HG03575 (cell line): ENCODE measurements around the gene HSPA12A.
"Not testable (repeated sequence)": the region's sequence is repeated elsewhere in the genome, so short reads cannot be mapped to it uniquely, and the experiment has no call there.

Source experiments
- ATAC-seq: cut with Tn5 transposase; IDR thresholded peaks from one replicate; pipeline ENCODE4 v1.9.1; 2021; ENCODE audit not compliant: unreplicated experiment, insufficient number of reproducible peaks, low FRiP score; ENCODE audit errors: extremely low read depth

HSPA12A gene

DNA sequence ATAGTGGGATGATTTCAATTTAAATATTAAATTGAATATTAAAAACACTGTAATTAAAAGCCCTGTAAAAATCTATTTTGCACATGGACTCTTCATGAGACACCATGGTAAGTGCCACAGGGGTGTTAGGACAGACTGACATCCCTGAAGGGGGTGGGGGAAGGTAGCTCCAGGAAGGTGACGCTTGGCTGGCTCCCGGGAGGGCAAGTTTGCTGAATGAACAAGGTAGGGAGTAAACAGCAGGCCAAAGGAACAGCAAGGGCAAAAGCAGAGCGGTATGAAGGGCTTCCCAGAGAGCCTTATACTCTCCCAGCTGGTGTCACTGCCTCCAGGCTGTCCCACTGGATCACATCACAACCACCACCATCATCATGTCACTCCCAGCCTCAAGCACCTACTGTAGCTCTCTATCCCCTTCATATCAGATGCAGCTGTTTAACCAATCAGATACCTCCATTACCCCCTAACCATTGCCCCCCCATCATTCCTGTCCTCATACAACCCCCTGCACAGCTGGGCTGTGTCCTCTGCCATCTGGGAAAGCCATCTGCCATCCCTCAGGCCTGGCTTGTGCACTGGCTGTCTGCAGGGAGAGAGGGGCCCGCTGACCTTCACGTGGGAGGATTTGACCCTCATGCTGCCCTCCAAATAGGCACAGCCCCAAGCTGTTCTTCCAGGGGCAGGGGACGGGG is 19.5 kb downstream of the HSPA12A start:
- ATAC-seq, result no peak

DNA sequence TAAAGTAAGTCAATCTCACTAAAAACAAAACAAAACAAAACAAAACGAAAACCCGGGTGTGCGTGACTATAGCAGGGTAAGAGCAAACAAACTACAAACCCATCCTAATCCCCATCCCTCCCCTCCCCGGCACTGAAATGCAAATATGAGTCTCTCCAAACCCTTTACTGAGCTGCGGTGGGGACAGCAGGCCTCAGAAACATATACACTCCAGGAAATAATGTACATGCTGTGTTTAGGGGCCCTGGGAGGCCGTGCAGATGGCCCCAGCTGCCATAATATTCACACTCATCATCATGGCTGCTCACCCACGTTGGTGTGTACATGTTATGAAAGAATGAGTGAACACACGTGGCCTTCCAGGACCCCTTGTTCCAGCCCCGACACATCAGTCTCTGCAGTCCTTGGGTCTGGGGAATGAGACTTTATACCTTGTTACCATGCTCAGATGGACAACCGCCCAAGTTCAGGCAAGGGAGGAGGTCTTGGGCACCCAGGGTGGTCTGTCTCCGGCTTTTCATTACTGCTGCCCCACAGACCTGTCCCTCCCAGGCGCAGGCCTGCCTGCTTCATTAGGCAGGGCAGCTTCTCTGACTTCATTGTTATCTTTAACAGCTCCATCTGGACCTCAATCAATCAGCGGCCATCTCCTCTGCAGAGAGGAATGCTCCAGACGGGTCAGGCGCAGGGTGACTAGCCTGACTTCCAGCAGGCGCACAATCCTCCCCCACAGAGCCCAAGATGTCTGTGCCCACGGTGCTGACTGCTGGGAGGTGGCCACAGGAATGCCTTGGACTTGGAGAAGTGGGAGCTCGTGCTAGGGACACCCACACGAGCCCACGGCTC is 20.6 kb downstream of the HSPA12A start:
- no peak for ATAC-seq

DNA sequence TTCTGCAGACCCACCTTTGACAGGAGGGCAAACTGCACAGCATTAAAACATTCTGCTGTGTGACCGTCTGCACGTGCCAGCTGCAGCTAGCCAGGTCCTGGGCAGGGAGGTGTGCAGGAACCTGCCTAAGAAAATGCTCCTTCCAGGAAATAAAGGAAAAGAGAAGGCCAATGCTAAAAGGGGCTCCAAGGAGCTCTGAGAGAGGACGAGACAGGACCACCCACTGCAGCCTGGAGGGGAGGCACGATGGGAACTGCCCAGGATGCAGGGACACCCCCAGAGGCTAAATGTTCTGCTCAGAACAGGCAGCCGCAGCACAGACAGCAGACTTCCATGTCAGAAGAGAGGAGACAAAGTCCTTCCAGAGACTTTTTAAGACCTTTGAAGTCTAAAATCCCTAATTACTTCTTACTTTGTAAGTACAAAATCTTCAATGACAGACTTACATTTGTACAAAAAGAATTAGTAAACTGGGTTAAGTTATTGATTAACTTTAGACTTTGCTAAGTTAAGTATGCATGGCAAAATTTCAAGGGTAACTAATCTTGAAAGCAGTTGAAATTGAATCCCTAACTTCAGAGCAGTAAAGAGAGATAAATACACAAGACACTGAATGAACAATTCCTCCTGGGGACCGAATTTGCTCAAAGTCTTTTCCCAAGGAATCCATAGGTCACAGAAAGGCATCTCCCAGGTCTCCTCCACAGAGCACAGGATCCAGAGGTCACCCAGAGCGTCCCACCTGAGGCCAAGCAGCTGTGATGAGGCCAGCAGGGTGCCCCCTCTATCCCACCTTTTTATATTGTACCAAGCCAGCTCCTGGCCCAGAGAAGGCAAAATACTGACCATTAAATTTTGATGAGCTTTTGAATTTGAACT is 21.5 kb downstream of the HSPA12A start:
- no peak for ATAC-seq

DNA sequence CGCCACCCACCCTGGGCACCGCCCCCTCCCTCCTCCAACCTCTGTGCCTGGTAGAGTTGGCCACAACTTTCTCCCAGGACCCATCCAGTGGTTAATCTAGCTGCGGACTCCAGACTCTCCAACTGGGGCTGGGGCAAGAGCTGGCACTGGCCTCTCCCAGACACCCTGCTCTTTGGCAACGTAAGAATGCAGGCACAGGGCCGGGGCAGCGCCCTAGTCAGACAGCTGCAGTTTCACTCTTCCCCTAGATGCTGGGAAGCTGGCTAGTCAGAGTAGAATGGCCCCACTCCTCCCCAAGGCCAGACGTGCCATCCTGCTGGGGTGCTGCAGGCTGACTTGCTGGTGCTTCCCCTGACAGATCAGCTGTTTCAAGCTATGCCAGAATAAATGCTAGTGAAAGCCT is 22.1 kb downstream of the HSPA12A start:
- ATAC-seq, result no peak

DNA sequence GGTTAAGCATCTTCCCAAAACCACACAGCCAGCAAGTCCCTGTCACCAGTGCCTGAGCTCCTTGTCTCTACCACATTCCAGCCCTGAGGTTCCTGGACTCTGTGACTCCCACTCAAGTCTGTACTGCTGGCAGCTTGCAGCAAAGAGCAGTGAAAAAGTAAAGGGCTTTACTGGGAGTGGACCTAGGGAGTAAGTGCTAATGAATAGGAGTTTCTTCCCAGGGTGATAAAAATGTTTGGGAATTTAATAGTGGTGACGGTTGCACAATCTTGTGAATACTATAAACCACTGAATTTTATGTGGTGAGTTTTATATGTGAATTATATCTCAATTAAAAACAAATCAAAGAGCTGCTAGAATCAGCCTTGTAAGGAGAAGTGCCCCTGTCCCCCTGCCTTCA is 22.6 kb downstream of the HSPA12A start:
- ATAC-seq, result no peak

DNA sequence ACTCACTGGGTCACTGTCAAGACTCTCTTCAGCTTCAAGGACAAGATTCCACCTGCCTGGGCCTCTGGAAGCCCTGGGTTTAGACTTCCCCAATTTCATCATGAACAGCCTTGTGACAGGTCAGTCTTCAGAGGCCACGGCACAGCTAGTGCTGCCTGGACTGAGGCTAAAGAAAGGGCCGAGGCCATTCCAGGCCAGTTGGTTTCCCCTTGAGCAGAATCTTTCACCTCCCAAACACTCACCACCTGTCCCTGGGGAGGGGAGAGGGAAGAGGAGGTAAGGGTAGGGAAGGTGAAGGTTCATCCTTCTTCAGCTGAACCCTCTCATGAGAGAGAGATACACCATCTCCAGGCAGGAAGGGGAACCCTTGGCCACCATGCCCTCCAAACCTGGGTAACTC is 24.3 kb downstream of the HSPA12A start:
- ATAC-seq, result no peak

DNA sequence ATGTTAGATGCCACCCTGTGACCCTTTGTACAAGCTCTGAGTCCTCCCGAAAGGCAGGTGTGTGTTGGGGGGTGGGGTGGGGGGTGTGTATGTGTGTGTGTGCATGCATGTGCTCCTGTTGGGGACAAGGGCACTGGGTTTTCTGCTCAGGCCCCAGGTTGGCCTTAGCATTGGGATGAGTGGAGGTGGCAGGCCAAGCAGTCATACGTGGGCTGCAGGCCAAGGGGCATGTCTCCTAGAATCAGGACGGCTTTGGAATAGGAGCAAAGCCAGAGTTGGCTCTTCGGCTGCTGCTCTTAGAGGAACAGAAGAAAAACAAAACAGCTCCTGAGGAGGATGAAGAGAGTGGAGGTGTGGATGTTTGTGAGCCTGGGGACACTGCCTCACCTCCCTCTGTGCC is 26.0 kb downstream of the HSPA12A start:
- ATAC-seq, result no peak

DNA sequence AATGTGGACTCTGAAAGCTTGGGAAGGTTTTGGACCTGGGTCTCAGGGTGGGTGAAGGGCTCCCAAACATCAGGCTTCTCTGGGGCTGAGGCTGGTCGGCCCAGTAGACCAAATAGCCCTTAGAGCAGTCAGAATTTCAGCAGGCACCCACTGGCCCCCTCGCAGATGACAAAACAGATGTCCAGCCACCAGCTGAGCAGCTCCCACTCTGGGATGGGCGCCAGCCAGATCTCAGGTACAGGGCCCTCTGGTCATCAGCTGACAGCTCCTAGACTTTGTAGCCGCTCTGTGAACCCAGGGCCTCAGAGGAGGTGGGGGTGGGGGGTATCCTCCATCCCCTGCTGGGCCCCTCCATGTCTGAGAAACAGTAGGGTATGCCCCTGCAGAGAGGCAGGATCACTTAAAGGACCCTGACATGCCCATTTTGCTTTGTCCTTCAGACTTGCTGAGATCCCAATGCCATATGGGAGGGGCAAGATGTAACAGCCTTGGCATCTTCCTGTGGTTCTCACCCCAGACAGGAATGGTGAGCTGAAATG is 26.5 kb downstream of the HSPA12A start:
- no peak for ATAC-seq

DNA sequence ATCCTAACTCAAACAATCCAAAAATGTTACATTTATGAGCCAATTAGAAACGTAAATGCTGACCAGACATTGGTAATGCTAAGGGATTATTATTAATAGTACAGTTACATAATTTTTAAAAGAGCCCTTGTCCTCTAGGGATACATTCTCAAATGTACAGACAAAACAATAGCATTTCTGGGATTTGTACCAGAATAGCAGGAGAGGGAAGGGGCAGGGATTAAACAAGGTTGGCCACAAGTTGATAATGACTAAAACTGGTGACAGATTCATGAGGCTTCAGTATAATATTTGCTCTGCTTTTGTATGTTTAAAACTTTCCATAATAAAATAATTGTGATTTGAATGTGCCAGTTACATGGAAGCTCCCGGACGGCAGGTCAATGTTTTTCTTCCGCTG is 27.0 kb downstream of the HSPA12A start:
- no peak for ATAC-seq

DNA sequence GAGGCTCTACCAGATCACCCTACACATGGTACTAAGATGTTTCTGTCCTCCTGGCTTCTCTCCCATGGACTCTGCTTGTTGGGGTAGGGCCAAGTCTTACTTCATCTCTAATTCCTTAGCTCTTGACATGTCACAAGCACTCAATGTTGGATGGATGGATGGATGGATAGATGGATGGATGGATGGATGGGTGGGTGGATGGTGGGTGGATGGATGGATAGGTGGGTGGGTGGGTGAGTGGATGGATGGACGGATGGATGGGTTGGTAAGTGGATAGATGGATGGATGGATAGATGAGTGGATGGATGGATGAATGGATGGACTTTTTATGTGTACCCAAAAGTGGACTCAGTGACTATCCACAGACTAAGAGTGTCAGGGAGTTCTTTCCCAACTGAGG is 28.5 kb downstream of the HSPA12A start:
- no peak for ATAC-seq

DNA sequence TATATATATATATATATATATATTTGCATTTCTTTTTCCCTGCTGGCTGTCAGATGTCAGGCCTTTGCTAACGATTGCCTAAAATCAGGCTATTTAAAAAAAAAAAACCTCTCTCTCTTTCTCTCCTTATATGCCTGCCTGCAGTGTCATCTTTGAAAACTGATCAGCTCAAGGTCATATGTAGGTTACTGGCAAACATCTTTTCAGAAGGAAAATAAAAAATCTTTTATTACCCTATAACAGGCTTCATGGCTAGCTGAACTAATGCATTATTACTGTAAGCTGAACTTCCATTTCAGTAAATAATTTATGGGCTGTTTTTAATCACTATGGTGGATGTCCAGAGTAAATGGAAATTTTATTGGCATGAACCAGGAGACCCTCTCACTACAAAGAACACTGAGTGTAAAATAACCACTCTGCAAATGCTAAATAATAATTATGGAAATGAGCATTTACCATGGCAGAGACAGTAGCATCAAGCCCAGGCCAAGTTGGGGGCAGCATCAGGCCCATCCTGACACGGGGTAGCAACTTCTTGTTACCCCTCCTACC is 29.3 kb downstream of the HSPA12A start:
- no peak for ATAC-seq

DNA sequence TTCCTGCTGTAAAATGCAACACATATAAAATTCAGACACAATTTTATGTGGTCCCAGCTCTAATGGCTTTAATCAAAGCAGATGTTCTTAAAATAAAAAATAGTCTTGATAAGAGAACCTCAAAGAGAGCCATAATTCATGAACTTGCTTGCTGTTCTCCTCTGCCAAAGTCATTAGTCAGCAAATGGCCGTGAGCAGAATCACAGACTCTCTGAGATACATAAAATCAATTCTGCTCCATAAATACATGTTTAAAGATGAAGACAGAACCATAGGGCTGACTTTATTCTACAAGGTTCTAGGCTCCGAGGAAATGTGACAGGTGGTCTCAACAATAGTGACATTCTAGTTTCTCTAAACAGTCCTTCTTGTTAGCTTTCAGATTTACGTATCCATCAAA is 29.8 kb downstream of the HSPA12A start:
- no peak for ATAC-seq

DNA sequence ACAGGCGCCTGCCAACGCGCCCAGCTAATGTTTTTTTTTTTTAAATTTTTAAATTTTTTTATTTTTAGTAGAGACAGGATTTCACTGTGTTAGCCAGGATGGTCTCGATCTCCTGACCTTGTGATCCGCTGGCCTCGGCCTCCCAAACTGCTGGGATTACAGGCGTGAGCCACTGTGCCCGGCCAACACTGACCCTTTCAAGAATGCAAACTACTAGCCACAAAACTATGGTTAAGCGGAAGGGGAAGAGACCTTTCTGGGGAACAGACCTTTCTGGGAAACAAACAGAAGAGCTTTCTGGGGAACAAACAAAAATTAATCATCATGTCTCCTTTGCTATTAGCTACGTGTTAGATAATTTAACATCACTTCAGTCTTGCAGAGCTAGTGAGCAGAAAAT is 30.6 kb downstream of the HSPA12A start:
- not testable (repeated sequence) for ATAC-seq

DNA sequence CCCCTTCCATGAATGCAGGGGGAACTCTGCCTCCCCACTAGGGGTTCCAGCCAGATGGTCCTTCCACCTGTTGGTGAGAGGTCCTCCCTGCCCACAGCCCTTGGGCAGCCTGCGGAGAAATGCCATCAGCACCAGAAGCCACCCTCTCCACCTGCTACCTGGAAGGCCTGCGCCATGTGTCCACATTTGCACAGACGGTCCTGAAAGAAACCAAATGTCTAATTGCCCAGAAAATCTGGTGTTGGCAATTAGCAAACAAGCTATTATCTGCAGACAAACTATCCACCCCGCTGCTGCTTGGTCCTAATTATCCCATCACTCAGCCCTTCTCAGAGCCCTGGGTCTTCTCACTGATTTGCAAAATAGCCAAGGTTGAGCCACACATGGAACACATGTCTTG is 32.3 kb downstream of the HSPA12A start:
- ATAC-seq, result no peak

DNA sequence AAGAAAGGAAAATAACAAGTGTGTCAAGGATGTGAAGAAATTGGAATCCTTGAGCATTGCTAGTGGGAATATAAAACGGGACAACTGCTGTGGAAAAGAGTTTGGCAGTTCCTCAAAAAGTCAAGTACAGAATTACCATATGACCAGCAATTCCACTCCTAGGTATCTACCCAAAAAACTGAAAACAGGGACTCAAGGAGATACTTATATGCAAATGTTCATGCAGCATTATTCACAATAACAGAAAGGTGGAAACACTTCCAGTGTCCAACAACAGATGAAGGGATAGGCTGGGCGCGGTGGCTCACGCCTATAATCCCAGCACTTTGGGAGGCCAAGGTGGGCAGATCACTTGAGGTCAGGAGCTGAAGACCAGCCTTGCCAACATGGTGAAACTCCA is 33.5 kb downstream of the HSPA12A start:
- ATAC-seq, result no peak

DNA sequence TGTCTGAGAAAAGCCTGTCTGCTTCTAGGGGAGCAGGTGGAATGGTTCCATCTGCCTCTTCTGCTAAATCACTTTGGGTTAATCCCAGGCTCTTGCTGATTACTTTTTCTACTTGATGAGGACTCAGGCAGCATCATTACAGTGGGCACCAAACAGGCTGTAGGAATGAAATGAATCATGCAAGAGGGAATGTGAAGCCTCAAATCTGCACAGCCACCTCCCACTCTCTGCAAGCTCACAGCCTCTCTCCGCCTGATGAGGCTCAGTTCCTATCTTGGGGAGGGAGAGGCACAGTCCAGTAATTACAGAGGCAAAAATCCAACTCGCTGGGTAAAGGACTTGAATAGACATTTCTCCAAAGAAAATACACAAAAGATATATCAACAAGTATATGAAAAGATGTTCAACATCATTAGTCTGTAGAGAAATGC is 34.0 kb downstream of the HSPA12A start:
- no peak for ATAC-seq

DNA sequence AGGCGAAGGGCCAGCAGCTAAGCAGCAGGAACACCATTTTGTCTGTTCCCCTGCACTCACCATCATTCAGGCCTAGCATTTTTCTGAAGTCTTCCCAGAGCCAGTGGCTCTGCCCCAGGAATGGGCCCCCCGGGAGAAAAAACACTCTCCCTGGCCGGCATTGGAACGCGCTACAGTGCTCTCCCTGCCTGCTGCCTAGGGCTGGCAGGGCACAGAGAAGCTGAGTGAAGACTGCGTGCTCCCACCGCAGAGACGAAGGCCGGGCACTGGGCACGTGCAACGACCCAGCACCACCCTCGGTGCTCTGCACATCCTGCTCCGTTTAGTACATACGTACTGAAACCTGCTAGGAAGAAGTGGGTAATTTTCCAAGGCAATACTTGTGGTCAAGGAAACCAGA is 34.4 kb downstream of the HSPA12A start:
- no peak for ATAC-seq

DNA sequence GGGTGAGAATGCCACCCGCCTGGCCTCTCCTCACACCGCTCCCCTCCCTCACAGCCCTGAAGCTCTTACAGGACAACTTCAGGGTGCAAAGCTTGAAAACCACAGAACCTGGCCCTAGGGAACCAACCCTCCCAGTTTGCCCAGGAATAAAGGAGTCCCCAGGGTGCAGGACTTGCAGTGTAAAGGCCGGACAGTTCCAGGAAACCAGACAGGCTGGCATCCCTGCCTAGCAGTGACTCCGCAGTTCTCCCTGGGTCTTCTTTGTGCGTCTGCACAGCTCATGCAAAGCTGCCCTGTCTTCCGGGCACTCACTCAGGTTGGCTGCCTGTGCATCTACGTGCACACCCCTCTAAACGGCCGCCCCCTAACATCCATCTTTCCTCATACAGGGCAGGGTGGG is 36.1 kb downstream of the HSPA12A start:
- ATAC-seq, result no peak

DNA sequence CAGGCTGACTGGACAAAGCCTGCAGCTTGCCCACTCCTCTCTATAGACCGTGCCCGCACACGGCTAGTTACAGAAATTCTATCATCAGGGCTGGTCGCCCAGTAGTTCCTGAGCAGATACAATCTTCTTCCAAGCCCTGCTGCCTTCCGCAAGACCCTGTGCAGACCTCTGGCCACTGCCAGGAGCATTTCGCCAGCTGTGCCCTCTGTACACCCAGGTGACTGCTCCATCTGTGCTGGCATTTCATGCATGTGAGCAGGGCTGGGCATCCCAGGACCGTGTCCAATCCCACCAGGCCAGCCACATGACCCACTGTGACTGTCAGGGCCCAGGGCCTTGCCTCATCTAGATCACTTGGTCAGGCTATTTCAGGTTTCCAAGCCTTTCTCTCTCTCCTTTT is 36.9 kb downstream of the HSPA12A start:
- no peak for ATAC-seq
